ELF-1 (cell line): ENCODE data around the gene FLNA.
"Not testable (repeated sequence)": the region's sequence is repeated elsewhere in the genome, so short reads cannot be mapped to it uniquely, and the experiment has no call there.

Source experiments
- DNase-seq: peaks from one replicate; pipeline ENCODE4 v3.0.0-alpha.2; 2016; ENCODE audit warnings: low read depth, low spot score

Gene FLNA

DNA sequence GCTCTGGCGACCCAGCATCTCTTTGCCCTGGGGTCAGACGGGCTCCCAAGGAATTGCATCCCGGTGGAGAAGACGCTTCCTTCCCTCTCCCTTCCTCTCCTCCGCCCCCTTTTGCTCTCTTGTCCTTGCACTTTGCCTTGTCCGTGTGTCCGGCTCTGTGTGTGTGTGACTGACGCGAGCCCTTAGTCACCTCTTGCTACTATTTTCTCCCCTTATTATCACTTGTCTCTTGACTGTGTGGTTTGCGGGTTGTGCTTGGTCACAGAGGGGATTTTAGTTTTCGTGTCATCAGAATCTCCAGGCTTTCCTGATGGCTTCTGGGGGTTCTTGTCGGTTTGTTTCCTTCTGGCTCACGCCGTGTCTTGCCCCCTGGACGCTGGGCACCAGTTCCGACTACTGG lies 31.4 kb downstream of the FLNA start:
- not testable (repeated sequence) for DNase-seq

DNA sequence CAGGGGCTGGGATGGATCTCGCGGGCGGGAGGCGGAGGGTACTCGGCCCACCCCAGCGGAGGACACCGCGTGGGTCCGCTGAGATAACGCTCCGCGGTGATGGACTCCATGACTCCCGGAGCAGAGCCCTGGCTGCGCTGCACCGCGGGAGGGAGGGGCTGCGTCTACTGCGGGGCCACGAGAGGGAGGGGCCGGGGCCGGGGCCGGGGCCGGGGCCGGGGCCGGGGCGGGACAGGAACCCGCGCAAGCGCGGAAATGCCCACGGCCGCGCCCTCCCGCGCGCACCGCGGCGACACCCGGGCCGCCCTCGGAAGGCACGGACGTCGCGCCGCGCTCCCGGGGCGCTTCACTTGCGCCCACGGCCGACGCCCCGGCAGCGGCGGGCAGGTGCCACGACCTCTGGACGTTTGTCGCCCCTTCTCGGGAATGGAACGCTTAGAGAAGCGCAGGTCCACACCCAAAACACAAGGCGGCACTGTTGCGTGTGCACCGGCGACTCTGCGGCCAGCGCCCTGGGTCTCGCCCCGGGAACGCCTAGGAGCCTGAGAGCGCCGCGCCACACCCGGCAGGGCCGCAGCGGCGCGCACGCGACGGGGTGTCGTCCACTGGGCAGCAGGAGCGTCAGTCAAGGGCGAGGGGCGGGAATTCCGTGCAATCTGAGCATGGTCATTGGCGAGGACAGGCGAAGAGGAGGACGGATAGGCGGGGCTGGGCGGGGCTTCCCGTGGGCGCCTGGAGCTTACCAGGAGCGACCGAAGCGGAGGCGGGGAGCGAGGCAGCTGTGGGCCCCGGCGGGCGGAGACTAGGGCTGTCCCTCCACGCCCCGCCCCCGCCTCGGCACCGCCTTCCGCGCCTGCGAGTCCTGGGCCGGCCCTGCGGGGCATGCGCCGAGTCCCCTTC lies 32.8 kb downstream of the FLNA start:
- DNase-seq = not testable (repeated sequence)

GRCh38 chrX:154334496-154334895 lies 39.9 kb downstream of the FLNA start:
- no peak for DNase-seq

GRCh38 chrX:154333837-154334271 lies 40.6 kb downstream of the FLNA start:
- no peak for DNase-seq

GRCh38 chrX:154333116-154333515 lies 41.3 kb downstream of the FLNA start:
- no peak for DNase-seq

GRCh38 chrX:154332561-154332960 lies 41.9 kb downstream of the FLNA start:
- DNase-seq = no peak

DNA sequence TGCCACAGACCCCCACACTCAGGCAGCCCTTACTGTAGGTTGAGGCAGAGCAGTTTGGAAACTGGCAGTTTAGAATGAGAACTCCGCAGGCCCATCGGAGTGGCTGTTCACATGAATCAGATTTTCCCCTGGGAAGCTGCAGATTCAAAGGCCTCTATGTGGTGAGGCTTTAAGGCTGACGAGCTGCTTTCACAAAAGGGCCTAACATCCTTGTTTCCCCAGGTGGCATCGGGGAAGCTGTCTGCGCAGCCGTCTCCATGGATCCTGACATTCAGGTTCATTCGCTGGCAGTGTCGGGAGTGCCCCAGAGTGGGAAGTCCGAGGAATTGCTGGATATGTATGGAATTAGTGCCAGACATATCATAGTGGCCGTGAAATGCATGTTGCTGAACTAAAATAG lies 45.1 kb downstream of the FLNA start:
- no peak for DNase-seq

DNA sequence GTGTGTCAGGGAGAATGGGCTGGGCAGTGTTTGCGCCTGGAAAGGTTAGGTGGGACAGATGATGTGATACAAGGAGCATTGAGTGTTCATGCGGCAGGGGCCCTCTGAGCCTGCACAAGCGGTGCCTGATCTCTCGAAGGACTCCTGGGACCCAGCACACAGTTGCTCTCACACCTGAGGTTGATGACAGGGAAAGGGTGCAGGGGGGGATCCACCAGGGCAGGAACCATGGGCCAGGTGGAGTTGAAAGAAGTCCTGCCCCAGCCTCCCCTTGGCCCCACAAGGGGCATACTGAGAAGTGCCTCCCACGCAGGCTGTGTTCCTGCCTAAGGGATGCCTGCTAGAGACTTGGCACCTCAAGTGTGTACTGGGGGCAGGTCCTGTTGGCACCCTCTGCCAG lies 45.8 kb downstream of the FLNA start:
- DNase-seq = no peak

DNA sequence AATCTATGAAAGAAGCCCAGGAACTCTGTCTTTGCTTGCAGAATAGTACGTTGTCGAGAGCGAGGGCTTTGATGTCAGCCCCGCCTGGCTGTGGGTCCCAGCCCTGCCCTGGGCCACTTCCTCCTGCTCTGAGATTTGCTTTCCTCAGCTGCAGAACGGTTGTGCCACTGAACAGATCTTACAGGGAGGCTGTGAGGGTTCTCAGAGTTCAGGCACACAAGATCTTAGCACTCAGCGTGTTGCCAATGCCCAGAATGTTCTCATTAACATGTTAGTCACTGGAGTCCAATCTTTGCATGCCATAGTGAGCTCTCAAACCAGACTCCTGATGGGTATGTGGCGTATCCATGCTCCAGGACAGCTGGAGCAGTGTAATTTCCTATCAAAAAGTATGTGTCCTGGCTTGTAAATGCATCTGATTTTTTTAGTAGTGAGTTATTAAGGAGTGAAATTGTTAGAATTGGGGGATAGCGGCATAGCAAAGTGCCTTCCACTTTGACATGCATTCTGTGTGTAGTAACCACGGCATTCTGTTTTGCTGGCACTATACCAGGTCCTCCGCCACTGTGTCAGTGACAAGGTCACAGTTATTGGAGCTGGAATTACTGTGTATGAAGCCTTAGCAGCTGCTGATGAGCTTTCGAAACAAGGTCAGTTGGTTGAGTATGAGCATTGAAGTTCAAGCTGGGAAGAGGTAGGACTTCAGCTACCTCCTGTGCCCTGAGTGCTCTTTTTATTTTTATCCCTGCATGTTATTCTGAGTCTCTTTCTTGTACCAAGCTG lies 47.2 kb downstream of the FLNA start:
- no peak for DNase-seq

DNA sequence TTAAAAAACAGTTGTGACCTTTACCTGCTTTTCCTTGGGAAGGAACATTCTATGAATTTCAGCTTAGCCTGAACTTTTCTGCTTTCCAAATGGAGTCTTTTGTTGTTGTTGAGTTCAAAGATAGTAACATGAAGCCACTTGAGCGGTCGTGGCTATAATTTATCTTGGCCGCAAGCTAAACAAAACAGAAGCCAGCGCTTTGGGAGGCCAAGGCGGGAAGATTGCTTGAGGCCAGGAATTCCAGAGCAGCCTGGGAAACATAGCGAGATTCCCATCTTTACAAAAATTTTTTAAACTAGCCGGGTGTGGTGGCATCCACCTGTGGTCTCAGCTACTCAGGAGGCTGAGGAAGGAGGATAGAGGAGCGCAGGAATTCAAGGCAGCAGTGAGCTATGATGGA lies 48.9 kb downstream of the FLNA start:
- peak; percentile 84 for DNase-seq

DNA sequence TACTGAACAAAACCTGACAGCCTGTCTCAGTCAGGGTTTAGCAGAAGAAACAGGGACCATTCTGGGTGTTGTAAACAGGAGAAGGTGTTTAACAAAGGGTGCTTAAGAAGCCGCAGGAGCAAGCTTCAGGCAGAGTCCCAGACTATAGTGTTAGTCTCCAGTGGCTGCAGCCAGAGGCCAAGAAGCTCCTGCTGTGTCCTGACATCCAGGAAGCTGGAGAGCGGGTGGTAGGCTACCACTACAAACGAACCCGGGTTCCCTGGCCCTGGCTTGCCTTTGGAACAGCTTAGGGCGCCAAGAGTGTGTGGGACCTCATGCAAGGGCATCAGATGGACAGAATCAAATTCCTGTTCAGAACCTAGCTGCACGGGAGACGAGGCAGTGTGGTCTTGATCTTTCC lies 50.9 kb downstream of the FLNA start:
- DNase-seq = peak; percentile 52

DNA sequence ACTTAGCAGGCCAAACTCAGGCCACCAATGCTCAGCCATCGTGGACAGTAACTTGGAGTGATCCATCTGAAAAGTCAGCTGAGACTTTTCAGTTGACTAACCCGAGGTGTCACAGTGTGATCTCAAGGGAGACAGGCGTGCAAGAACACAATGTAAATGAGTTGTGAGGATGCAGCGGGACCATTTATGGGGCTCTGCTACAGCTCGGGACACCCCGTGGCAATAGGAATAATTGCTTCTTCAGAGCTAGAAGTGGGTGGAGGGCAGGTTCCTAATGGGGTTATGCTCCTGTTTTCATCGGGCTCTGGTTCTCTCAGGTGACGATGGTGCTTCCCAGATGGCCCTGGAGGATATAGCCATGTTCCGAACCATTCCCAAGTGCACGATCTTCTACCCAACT lies 51.5 kb downstream of the FLNA start:
- DNase-seq = no peak

DNA sequence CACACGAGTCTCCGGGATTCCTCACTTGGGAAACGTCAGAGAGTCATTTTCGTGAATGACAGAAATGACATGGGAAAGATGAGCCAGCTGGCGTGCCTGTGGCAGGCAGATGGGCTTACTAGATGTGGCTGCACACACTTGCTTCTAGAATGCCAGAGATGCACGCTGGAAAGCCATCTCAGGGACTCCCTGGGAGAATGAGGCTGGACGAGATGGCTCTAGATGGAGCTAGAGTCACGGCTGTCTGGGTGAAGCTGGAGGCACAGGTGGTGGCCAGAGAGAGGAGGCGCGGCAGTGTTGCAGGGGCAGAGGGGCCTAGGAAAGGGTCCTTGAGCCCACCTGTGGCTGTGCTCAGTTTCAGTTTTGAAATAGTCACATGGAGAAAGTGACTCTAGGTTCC lies 52.8 kb downstream of the FLNA start:
- no peak for DNase-seq

DNA sequence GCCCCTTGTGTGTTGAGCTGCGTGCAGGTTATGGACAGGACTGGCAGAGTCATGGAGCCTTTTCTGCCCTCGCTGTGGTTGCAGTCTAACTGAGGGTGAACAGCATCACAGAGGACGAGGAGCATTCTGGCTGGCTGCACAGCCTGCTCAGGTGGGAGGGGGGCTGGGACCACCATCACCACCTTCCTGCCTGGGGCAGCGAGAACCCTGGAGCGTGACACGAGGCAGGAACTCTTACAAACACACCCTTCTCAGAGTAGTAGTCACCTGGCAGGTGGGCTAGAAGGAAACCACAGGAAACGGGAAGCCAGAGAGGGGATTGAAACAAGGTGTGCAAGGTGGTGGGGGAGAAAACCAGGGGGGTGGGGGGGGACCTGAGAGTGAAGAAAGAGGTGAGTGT lies 53.3 kb downstream of the FLNA start:
- DNase-seq = no peak

DNA sequence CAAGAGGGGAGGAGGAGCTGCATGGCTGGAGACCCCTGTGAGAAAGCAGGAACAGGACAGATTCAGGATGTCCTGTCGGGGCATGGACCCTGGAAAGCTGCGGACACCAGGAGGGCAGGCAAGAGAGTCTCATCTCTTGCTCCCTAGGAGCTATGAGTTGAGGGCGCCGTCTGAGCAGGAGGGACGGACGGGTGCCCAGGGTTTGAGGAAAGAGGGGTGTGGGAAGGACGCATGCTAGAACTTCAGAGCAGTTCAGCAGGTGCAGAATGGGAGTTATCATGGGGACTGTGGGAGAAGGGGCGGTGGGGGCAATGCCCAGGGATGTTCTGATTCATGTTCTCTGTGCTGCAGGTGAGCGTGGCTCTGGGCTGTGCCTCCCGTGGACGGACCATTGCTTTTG lies 54.0 kb downstream of the FLNA start:
- DNase-seq = no peak

GRCh38 chrX:154317391-154317995 lies 56.9 kb downstream of the FLNA start:
- DNase-seq = peak; percentile 78

GRCh38 chrX:154315416-154315815 lies 59.0 kb downstream of the FLNA start:
- DNase-seq = no peak

GRCh38 chrX:154313147-154313546 lies 61.3 kb downstream of the FLNA start:
- no peak for DNase-seq

DNA sequence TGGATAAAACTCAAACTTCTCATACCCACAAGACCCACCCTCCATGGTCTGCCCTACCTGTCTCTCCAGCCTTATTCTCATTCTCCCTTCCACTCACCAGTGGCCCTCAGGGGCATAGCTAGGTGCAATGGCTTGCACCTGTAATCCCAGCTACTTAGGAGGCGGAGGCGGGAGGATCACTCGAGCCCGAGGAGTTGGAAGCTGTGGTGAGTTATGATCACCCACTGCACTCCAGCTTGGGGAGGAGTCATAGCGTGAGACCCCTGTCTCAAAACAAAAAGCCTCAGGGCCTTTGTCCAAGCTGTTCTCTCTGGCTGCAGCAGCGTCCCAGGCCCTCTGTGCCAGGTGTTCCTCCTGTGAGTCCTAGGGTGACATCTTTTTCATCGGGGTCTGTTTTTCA lies 62.3 kb downstream of the FLNA start:
- DNase-seq = no peak

DNA sequence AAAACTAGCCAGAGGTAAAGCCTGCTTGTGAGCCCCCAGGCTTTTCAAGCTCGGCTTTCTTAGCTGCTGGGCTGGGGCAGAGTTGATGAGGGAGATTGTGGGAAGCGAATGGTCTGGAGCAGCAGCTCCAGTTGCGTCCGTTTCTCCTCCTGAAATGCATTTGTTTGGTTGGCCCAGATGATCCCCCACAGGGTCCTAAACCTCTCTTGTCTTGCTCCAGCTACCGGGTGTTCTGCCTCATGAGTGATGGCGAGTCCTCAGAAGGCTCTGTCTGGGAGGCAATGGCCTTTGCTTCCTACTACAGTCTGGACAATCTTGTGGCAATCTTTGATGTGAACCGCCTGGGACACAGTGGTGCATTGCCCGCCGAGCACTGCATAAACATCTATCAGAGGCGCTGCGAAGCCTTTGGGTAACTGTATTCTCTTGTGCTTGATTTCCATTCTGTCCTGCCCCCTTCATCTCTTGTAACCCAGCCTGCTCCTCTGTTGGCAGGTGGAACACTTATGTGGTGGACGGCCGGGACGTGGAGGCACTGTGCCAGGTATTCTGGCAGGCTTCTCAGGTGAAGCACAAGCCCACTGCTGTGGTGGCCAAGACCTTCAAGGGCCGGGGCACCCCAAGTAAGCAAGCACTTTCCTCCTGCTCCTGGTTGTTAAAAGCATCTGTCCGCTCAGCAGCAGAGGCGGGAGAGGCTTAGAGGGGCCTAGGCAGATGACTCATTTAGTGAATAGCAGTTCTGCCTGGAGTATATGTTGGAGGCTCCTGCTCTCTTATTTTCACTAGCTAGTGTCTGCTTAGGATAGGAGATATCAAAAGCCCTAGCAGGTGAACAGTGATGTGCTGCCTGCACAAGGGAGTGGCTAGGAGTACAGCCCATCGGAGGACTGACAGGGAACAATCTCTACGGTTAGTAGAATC lies 63.6 kb downstream of the FLNA start:
- no peak for DNase-seq

DNA sequence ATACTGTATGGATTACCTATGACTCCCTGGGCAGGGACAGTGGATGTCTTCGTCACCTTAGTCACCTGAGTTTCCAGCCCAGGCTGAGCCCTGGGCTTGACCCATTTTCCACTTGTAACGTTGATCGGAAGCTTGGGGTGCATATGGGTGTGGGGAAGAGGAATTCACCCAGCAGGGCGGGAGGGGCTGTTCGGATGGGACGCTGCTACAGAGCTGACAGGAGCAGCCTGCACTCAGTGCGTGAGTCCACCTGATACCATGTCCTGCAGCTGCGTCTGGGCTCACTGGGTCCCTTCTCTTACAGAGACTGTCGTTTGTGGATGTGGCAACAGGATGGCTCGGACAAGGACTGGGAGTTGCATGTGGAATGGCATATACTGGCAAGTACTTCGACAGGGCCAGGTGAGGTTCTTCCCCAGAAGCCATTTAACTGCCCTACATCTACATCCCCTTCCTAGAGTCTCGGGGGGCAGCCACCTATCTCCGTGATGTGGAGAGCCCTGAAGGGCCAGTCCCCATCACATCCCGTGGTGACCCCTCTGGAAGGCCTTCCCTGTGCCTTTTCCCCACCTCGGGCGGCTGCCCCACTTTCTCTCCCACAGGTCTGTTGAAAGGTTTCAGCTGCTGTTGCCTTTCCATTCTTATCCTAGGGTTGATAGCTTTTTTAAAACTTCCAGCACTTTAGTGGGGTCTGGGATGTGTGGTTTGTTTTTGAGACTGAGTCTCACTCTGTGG lies 65.2 kb downstream of the FLNA start:
- DNase-seq = no peak
